HepG2 (cell line): Measurements from ENCODE around the gene RAB20. TPM values are rescaled to one million over a fixed set of nuclear protein-coding genes. Genes with fewer than 3 reads are reported as not detected.

ENCODE experiments used
- ATAC-seq: fragments of 200-7000 bp; cut with Tn5 transposase; 3 replicates; pipeline ENCODE4 v1.9.1; 2020; ENCODE audit warnings: mild to moderate bottlenecking, moderate library complexity
- BruUV-seq: library from RNA; stranded (reverse); fragments of 400-500 nt; replicated peaks from 2 replicates; lab custom pipeline; 2021; lab: Mats Ljungman, UMichigan
- CTCF ChIA-PET: fragments of 300-600 bp; formaldehyde crosslinking; extraction: SDS; loops from one replicate; lab custom pipeline; 2021; ENCODE audit warnings: low total read pairs, inconsistent platforms, low intra/inter-chr PET ratio; lab: Yijun Ruan, JAX
- POLR2A ChIA-PET: fragments of 350-600 bp; sonication (Branson Sonifier 250); formaldehyde crosslinking; loops from one replicate; lab custom pipeline; 2020; ENCODE audit warnings: antibody characterized with exemption, inconsistent platforms; lab: Yijun Ruan, JAX
- DNase-seq: peaks from one replicate; pipeline ENCODE4 v3.0.0-alpha.2; 2015; ENCODE audit warnings: low spot score
- FAIRE-seq: peaks from 3 replicates; lab custom pipeline; 2011; peaks lifted over from hg19 to GRCh38; lab: Jason Lieb, UNC
- H2AFZ ChIP-seq: one replicate; pipeline ENCODE4 v1.6.1; 2011; ENCODE audit warnings: low read length, inconsistent platforms
- H3K27ac ChIP-seq: fragments of 300-600 bp; 3 replicates; pipeline ENCODE4 v1.8.0; 2011; ENCODE audit warnings: mixed run types, mild to moderate bottlenecking, mixed read lengths, low read length, inconsistent platforms; ENCODE audit not compliant: insufficient read depth; ENCODE audit errors: extremely low read length
- H3K27me3 ChIP-seq, 2 experiments: fragments of 200-600 bp in 1 of 2; 2 replicates in 1 of 2; 3 replicates in 1 of 2; pipeline versions ENCODE4 v1.6.0 to v1.8.0; 2011; ENCODE audit warnings: low read length in 2 of 2, mild to moderate bottlenecking in 2 of 2, moderate library complexity in 2 of 2, inconsistent platforms in 1 of 2; ENCODE audit not compliant: insufficient read depth in 2 of 2, control insufficient read depth in 1 of 2
- H3K36me3 ChIP-seq, 2 experiments: fragments of 200-600 bp in 1 of 2; replicated peaks in 1 of 2; 2 replicates in 1 of 2; 3 replicates in 1 of 2; pipeline versions ENCODE4 v1.5.1 to v1.8.0; 2011; ENCODE audit warnings: low read length in 2 of 2, inconsistent platforms in 1 of 2; ENCODE audit not compliant: insufficient read depth in 2 of 2, control insufficient read depth in 1 of 2
- H3K4me1 ChIP-seq: 2 replicates; pipeline ENCODE4 v1.5.1; 2012; ENCODE audit warnings: low read length, inconsistent platforms; ENCODE audit not compliant: insufficient read depth
- H3K4me2 ChIP-seq: 2 replicates; pipeline ENCODE4 v1.6.0; 2011; ENCODE audit warnings: low read depth, low read length, inconsistent platforms
- H3K4me3 ChIP-seq, 3 experiments: fragments of 200-600 bp in 1 of 3; sonication (generic), shearing (Covaris generic) in 1 of 3; replicated peaks in 1 of 3; 2 replicates each; pipeline ENCODE4 v1.5.1; 2011 to 2016; ENCODE audit warnings: low read length in 3 of 3, inconsistent platforms in 2 of 3, low read depth in 2 of 3, mild to moderate bottlenecking in 2 of 3, control low read depth in 1 of 3, mixed read lengths in 1 of 3; ENCODE audit not compliant: insufficient read depth in 1 of 3
- H3K79me2 ChIP-seq: one replicate; pipeline ENCODE4 v1.6.1; 2011; ENCODE audit warnings: low read length, inconsistent platforms; ENCODE audit not compliant: insufficient read depth
- H3K9ac ChIP-seq: 2 replicates; pipeline ENCODE4 v1.6.0; 2011; ENCODE audit warnings: mild to moderate bottlenecking, low read depth, low read length, inconsistent platforms; ENCODE audit not compliant: insufficient read depth
- H3K9me3 ChIP-seq: 2 replicates; pipeline ENCODE4 v1.5.1; 2012; ENCODE audit warnings: mild to moderate bottlenecking, low read length
- H4K20me1 ChIP-seq: 2 replicates; pipeline ENCODE4 v1.6.0; 2011; ENCODE audit warnings: inconsistent platforms, mild to moderate bottlenecking, low read length, moderate library complexity; ENCODE audit not compliant: insufficient read depth
- EP300 ChIP-seq, 3 experiments: sonication (generic) in 1 of 3; formaldehyde crosslinking in 1 of 3; IDR thresholded peaks; 2 replicates each; pipeline versions ENCODE4 v1.5.1 to v1.6.1; 2011 to 2020; ENCODE audit warnings: low read depth in 2 of 3, low read length in 2 of 3, borderline replicate concordance in 1 of 3, improper control_type of control experiment in 1 of 3, mild to moderate bottlenecking in 1 of 3, missing genetic modification reagents in 1 of 3, moderate library complexity in 1 of 3
- HES4 ChIP-seq: sonication (generic); formaldehyde crosslinking; IDR thresholded peaks from 2 replicates; pipeline ENCODE4 v1.9.0; 2021; ENCODE audit warnings: mild to moderate bottlenecking, missing genetic modification reagents, borderline replicate concordance
- HOXA5 ChIP-seq: sonication (generic); formaldehyde crosslinking; IDR thresholded peaks from 2 replicates; pipeline ENCODE4 v1.4.0; 2020; ENCODE audit warnings: missing genetic modification reagents
- MBD4 ChIP-seq: IDR thresholded peaks from 2 replicates; pipeline ENCODE4 v1.6.1; 2012; ENCODE audit warnings: low read length, inconsistent platforms, borderline replicate concordance
- NR3C1 ChIP-seq: sonication (generic); formaldehyde crosslinking; IDR thresholded peaks from 2 replicates; pipeline ENCODE4 v1.4.0; 2020; ENCODE audit warnings: missing genetic modification reagents
- REPIN1 ChIP-seq: sonication (generic); formaldehyde crosslinking; IDR thresholded peaks from 2 replicates; pipeline ENCODE4 v1.8.0; 2022; ENCODE audit warnings: missing genetic modification reagents, low read depth, mild to moderate bottlenecking, borderline replicate concordance
- TCF7L2 ChIP-seq: IDR thresholded peaks from 2 replicates; pipeline ENCODE4 v1.6.1; 2011; ENCODE audit warnings: mild to moderate bottlenecking, low read depth, low read length, moderate library complexity
- TSC22D2 ChIP-seq: sonication (generic); formaldehyde crosslinking; IDR thresholded peaks from 2 replicates; pipeline ENCODE4 v1.5.1; 2020; ENCODE audit warnings: missing genetic modification reagents, mild to moderate bottlenecking, borderline replicate concordance
- ZBTB21 ChIP-seq: sonication (generic); formaldehyde crosslinking; IDR thresholded peaks from 2 replicates; pipeline ENCODE4 v1.4.0; 2020; ENCODE audit warnings: missing genetic modification reagents
- ZNF251 ChIP-seq: sonication (generic); formaldehyde crosslinking; IDR thresholded peaks from 2 replicates; pipeline ENCODE4 v1.9.0; 2021; ENCODE audit warnings: mild to moderate bottlenecking, missing genetic modification reagents
- ZNF34 ChIP-seq: sonication (generic); formaldehyde crosslinking; IDR thresholded peaks from 2 replicates; pipeline ENCODE4 v1.4.0; 2020; ENCODE audit warnings: mild to moderate bottlenecking, missing genetic modification reagents, borderline replicate concordance
- ZNF616 ChIP-seq: sonication (generic); formaldehyde crosslinking; IDR thresholded peaks from 2 replicates; pipeline ENCODE4 v1.5.0; 2020; ENCODE audit warnings: low read depth, mild to moderate bottlenecking, missing genetic modification reagents
- ZNF768 ChIP-seq: sonication (generic); formaldehyde crosslinking; IDR thresholded peaks from 2 replicates; pipeline ENCODE4 v1.4.0; 2020; ENCODE audit warnings: missing genetic modification reagents
- ZNF788 ChIP-seq: sonication (generic); formaldehyde crosslinking; IDR thresholded peaks from 2 replicates; pipeline ENCODE4 v1.5.0; 2020; ENCODE audit warnings: mild to moderate bottlenecking, missing genetic modification reagents, borderline replicate concordance
- ZSCAN9 ChIP-seq: IDR thresholded peaks from 2 replicates; pipeline ENCODE4 v1.6.1; 2016; ENCODE audit warnings: borderline replicate concordance
- WGBS: methylation state at CpG from one replicate; pipeline ENCODE4 v1.1.6; 2017; ENCODE audit warnings: low lambda C conversion rate; 5-methylcytosine and 5-hydroxymethylcytosine counted together
- in situ Hi-C: cut with HindIII; loops from 2 replicates; pipeline ENCODE4 v1.10.0; 2017; ENCODE audit warnings: low pct_unique_long_range_greater_than_20kb; ENCODE audit not compliant: extremely low pct_ligation_motif_present
- intact Hi-C: fragments of 100-400 bp; cut with micrococcal nuclease; formaldehyde crosslinking; loops from one replicate; pipeline ENCODE4 v1.10.0; 2022; ENCODE audit not compliant: unreplicated experiment
- polyA plus RNA-seq, 8 experiments: library from polyadenylated mRNA; depleted of rRNA in 3 of 8; stranded (reverse) in 7 of 8; unstranded in 1 of 8; fragments of >200 nt; fragmentation: Illumina TruSeq in 4 of 8; extraction: Trizol in 4 of 8; gene quantifications; 2 replicates each; pipeline versions ENCODE4 v1.2.1 to v1.2.3, GENCODE V29; 2011 to 2016; ENCODE audit warnings: low read depth in 4 of 8, missing spikeins in 1 of 8, mixed read lengths in 1 of 8; ENCODE audit not compliant: insufficient read depth in 1 of 8
- total RNA-seq, 5 experiments: library from RNA; depleted of rRNA; stranded (reverse); fragments of >200 nt; fragmentation: Illumina TruSeq; extraction: Trizol; gene quantifications; 2 replicates each; pipeline ENCODE4 v1.2.3, GENCODE V29; 2016; ENCODE audit warnings: low read depth in 1 of 5
- TF ChIP-seq, protein P1 (sequence below): sonication (generic); formaldehyde crosslinking; IDR thresholded peaks from 2 replicates; pipeline ENCODE4 v1.5.0; 2020; ENCODE audit warnings: mild to moderate bottlenecking, missing genetic modification reagents
- TF ChIP-seq, protein P2 (sequence below): IDR thresholded peaks from 2 replicates; pipeline ENCODE4 v1.6.1; 2016; ENCODE audit warnings: missing genetic modification reagents, missing compliant biosample characterization
- TF ChIP-seq, protein P3 (sequence below): sonication (generic); formaldehyde crosslinking; IDR thresholded peaks from 2 replicates; pipeline ENCODE4 v1.4.0; 2020; ENCODE audit warnings: low read depth, missing genetic modification reagents

Gene RAB20
- total and polyA plus RNA-seq, 2 of the 13 experiments (the other 11 are each of a cell fraction or from before 2014, with no cell fraction given) = 15.6 to 30.5 TPM

DNA sequence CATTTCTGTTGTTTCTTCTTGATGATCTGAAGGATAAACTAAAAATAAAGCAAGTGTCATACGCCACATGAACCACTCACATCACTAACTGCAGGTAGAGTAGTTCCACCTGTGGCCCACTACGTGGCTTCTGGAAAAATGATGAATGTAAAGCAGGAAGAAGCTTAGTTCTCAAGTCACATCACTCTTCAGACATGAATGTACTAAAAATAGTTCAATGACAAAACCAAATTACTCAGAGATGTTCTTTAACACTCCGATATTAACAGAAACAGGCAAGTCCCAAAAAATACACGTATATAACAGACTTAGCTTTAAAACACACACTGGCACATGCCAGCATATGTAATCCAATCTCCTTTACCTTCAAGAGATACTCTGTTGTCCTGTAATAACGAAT is 21.6 kb downstream of the RAB20 start:
- Histone ChIP-seq H3K4me3 (no peak overlapping the region), H3K9ac (no peak overlapping the region), H3K9me3 (no peaks in the 10 kb centered on the region), H4K20me1 (peaks cover 5% of the 10 kb centered on the region; the same call in 1 of the 2 replicates), H3K79me2 (peaks cover 30% of the 10 kb centered on the region), H3K27ac (no peak overlapping the region), H2AFZ (no peak overlapping the region), H3K4me2 (no peak overlapping the region), H3K4me1 (peaks cover 11% of the 10 kb centered on the region), H3K27me3 (no peaks in the 10 kb centered on the region), H3K36me3 (peaks cover 2 to 16% of the 10 kb centered on the region in 2 experiments; a peak in 3 of 5 replicates)
- POLR2A ChIA-PET = no interaction called here
- intact Hi-C loops = no loop called here
- in situ Hi-C loops = no loop called here
- DNase-seq (no peak), ATAC-seq (no peak), FAIRE-seq (no peak)
- 98% methylated on average over 5 of the region's 5 CpGs for WGBS
- BruUV-seq = no TSS peak
- CTCF ChIA-PET = no interaction called here
- TF ChIP-seq, protein P1, sequence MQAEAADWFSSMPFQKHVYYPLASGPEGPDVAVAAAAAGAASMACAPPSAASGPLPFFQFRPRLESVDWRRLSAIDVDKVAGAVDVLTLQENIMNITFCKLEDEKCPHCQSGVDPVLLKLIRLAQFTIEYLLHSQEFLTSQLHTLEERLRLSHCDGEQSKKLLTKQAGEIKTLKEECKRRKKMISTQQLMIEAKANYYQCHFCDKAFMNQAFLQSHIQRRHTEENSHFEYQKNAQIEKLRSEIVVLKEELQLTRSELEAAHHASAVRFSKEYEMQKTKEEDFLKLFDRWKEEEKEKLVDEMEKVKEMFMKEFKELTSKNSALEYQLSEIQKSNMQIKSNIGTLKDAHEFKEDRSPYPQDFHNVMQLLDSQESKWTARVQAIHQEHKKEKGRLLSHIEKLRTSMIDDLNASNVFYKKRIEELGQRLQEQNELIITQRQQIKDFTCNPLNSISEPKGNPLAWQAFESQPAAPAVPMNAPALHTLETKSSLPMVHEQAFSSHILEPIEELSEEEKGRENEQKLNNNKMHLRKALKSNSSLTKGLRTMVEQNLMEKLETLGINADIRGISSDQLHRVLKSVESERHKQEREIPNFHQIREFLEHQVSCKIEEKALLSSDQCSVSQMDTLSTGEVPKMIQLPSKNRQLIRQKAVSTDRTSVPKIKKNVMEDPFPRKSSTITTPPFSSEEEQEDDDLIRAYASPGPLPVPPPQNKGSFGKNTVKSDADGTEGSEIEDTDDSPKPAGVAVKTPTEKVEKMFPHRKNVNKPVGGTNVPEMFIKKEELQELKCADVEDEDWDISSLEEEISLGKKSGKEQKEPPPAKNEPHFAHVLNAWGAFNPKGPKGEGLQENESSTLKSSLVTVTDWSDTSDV (CRISPR knock-in tag) = no peak
- TF ChIP-seq ZNF788 (no peak), ZNF768 (CRISPR knock-in tag) (no peak), NR3C1 (CRISPR knock-in tag) (no peak), TSC22D2 (CRISPR knock-in tag) (no peak), HOXA5 (CRISPR knock-in tag) (no peak), TCF7L2 (no peak), EP300 (IDR thresholded peaks at IDR 0.05; ENCODE audit: low read depth in 2 of 2, low read length in 2 of 2) (no peak), EP300 (CRISPR knock-in tag; IDR thresholded peaks at IDR 0.05; ENCODE audit: borderline replicate concordance) (no peak), ZNF251 (CRISPR knock-in tag) (no peak), MBD4 (no peak), ZNF616 (CRISPR knock-in tag) (no peak), ZBTB21 (CRISPR knock-in tag) (no peak), HES4 (CRISPR knock-in tag) (no peak), ZNF34 (CRISPR knock-in tag) (no peak), ZSCAN9 (CRISPR knock-in tag) (no peak), REPIN1 (CRISPR knock-in tag) (no peak)
- TF ChIP-seq, protein P2, sequence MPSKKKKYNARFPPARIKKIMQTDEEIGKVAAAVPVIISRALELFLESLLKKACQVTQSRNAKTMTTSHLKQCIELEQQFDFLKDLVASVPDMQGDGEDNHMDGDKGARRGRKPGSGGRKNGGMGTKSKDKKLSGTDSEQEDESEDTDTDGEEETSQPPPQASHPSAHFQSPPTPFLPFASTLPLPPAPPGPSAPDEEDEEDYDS (CRISPR knock-in tag) = no peak
- TF ChIP-seq, protein P3, sequence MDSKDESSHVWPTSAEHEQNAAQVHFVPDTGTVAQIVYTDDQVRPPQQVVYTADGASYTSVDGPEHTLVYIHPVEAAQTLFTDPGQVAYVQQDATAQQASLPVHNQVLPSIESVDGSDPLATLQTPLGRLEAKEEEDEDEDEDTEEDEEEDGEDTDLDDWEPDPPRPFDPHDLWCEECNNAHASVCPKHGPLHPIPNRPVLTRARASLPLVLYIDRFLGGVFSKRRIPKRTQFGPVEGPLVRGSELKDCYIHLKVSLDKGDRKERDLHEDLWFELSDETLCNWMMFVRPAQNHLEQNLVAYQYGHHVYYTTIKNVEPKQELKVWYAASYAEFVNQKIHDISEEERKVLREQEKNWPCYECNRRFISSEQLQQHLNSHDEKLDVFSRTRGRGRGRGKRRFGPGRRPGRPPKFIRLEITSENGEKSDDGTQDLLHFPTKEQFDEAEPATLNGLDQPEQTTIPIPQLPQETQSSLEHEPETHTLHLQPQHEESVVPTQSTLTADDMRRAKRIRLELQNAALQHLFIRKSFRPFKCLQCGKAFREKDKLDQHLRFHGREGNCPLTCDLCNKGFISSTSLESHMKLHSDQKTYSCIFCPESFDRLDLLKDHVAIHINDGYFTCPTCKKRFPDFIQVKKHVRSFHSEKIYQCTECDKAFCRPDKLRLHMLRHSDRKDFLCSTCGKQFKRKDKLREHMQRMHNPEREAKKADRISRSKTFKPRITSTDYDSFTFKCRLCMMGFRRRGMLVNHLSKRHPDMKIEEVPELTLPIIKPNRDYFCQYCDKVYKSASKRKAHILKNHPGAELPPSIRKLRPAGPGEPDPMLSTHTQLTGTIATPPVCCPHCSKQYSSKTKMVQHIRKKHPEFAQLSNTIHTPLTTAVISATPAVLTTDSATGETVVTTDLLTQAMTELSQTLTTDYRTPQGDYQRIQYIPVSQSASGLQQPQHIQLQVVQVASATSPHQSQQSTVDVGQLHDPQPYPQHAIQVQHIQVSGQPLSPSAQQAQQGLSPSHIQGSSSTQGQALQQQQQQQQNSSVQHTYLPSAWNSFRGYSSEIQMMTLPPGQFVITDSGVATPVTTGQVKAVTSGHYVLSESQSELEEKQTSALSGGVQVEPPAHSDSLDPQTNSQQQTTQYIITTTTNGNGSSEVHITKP (CRISPR knock-in tag) = no peak
